B cell (primary cell): ENCODE measurements around the gene C6orf47. TPM values are rescaled to one million over a fixed set of nuclear protein-coding genes. Genes with fewer than 3 reads are reported as not detected.
A peak's percentile ranks its signal among the peaks of the same experiment; 100 is the strongest.

Experiments used
- ATAC-seq: fragments of 200-7000 bp; cut with Tn5 transposase; one replicate; pipeline ENCODE4 v1.10.0; 2021; ENCODE audit warnings: low read depth, mild to moderate bottlenecking, moderate number of reproducible peaks, moderate library complexity
- CTCF ChIA-PET: fragments of 350-600 bp; sonication (Branson Sonifier 250); formaldehyde crosslinking; loops from one replicate; lab custom pipeline; 2021; ENCODE audit warnings: antibody characterized with exemption, inconsistent platforms; lab: Charles Lee
- POLR2A ChIA-PET: fragments of 350-600 bp; sonication (Branson Sonifier 250); formaldehyde crosslinking; loops from one replicate; lab custom pipeline; 2021; ENCODE audit warnings: antibody characterized with exemption; lab: Charles Lee
- DNase-seq: peaks from one replicate; pipeline ENCODE4 v3.0.0; 2013
- H2AFZ ChIP-seq: 2 replicates; pipeline ENCODE4 v1.6.1; 2012; ENCODE audit warnings: mild to moderate bottlenecking, low read depth, low read length; ENCODE audit not compliant: insufficient read depth, poor library complexity, severe bottlenecking
- H3K27ac ChIP-seq, 2 donors: 1 replicate in 1 of 2; 2 replicates in 1 of 2; pipeline ENCODE4 v1.5.1; 2012 to 2013; ENCODE audit warnings: low read length in 2 of 2, mild to moderate bottlenecking in 2 of 2, moderate library complexity in 1 of 2
- H3K27me3 ChIP-seq, 4 experiments: fragments of 200-600 bp in 1 of 4; sonication (generic) in 1 of 4; replicated peaks in 1 of 4; 1 replicate in 2 of 4; 2 replicates in 2 of 4; pipeline versions ENCODE4 v1.6.1 to v1.7.0; 2013 to 2016; ENCODE audit warnings: low read length in 3 of 4, mild to moderate bottlenecking in 2 of 4, mixed read lengths in 1 of 4, moderate library complexity in 1 of 4; ENCODE audit not compliant: insufficient read depth in 4 of 4, control insufficient read depth in 3 of 4; ENCODE audit errors: control extremely low read depth in 1 of 4
- H3K36me3 ChIP-seq, 2 experiments: replicated peaks in 1 of 2; 1 replicate in 1 of 2; 2 replicates in 1 of 2; pipeline versions ENCODE4 v1.6.1 to v1.7.1; 2013; ENCODE audit warnings: low read length in 1 of 2; ENCODE audit not compliant: insufficient read depth in 2 of 2, control insufficient read depth in 1 of 2; ENCODE audit errors: control extremely low read depth in 1 of 2, extremely low read depth in 1 of 2
- H3K4me1 ChIP-seq, 2 donors: fragments of 200-600 bp in 1 of 2; sonication (generic) in 1 of 2; 1 replicate in 1 of 2; 2 replicates in 1 of 2; pipeline versions ENCODE4 v1.5.1 to v1.6.1; 2013 to 2017; ENCODE audit warnings: low read length in 2 of 2; ENCODE audit not compliant: control insufficient read depth in 2 of 2, insufficient read depth in 2 of 2
- H3K4me2 ChIP-seq: replicated peaks from 2 replicates; pipeline ENCODE3; 2012; ENCODE audit warnings: mild to moderate bottlenecking, low read depth, low read length; ENCODE audit not compliant: poor library complexity, severe bottlenecking
- H3K4me3 ChIP-seq, 5 experiments: fragments of 200-600 bp in 1 of 5; sonication (generic) in 1 of 5; 1 replicate in 3 of 5; 2 replicates in 2 of 5; pipeline versions ENCODE4 v1.5.1 to v1.7.0; 2011 to 2016; ENCODE audit warnings: low read length in 4 of 5, mild to moderate bottlenecking in 4 of 5, low read depth in 2 of 5, control low read depth in 1 of 5, moderate library complexity in 1 of 5; ENCODE audit not compliant: insufficient read depth in 1 of 5; ENCODE audit errors: control extremely low read depth in 1 of 5, extremely low read depth in 1 of 5
- H3K79me2 ChIP-seq: fragments of 200-600 bp; sonication (generic); one replicate; pipeline ENCODE4 v1.6.0; 2016; ENCODE audit warnings: low read length; ENCODE audit not compliant: control insufficient read depth, insufficient read depth
- H3K9ac ChIP-seq: fragments of 200-600 bp; sonication (generic); 2 replicates; pipeline ENCODE4 v1.6.1; 2017; ENCODE audit warnings: mild to moderate bottlenecking, low read length, moderate library complexity
- H3K9me3 ChIP-seq, 3 donors: one replicate each; pipeline versions ENCODE4 v1.6.1 to v1.7.1; 2013; ENCODE audit warnings: low read length in 2 of 3; ENCODE audit not compliant: control insufficient read depth in 2 of 3, insufficient read depth in 1 of 3; ENCODE audit errors: control extremely low read depth in 1 of 3
- H4K20me1 ChIP-seq: 2 replicates; pipeline ENCODE4 v1.6.0; 2012; ENCODE audit warnings: mild to moderate bottlenecking, low read length; ENCODE audit not compliant: insufficient read depth, control insufficient read depth, poor library complexity, severe bottlenecking
- H3K27ac Mint-ChIP-seq: one replicate; pipeline ENCODE4 v1.8.0; 2021; ENCODE audit warnings: mixed read lengths
- H3K27me3 Mint-ChIP-seq: one replicate; pipeline ENCODE4 v1.8.0; 2021; ENCODE audit warnings: mixed read lengths
- H3K4me1 Mint-ChIP-seq: one replicate; pipeline ENCODE4 v1.8.0; 2021; ENCODE audit warnings: mixed read lengths
- H3K4me3 Mint-ChIP-seq: one replicate; pipeline ENCODE4 v1.8.0; 2021; ENCODE audit warnings: mixed read lengths
- H3K9me3 Mint-ChIP-seq: one replicate; pipeline ENCODE4 v1.8.0; 2022; ENCODE audit warnings: mixed read lengths; ENCODE audit not compliant: insufficient read depth
- EZH2 ChIP-seq: IDR thresholded peaks from 2 replicates; pipeline ENCODE4 v1.6.1; 2012; ENCODE audit warnings: borderline replicate concordance, low read depth, mild to moderate bottlenecking, moderate library complexity, low read length; ENCODE audit not compliant: insufficient read depth, poor library complexity, severe bottlenecking
- WGBS: methylation state at CpG from one replicate; pipeline ENCODE4 v1.1.5; 2013; ENCODE audit warnings: missing lambda C conversion rate; ENCODE audit not compliant: insufficient coverage; 5-methylcytosine and 5-hydroxymethylcytosine counted together
- intact Hi-C: fragments of 100-400 bp; cut with micrococcal nuclease; formaldehyde crosslinking; loops from one replicate; pipeline ENCODE4 v1.10.0; 2022
- polyA plus RNA-seq: library from polyadenylated mRNA; depleted of rRNA; stranded (reverse); fragments of >200 nt; gene quantifications from 2 replicates; pipeline ENCODE4 v1.2.3, GENCODE V29; 2012
- total RNA-seq, 2 donors: library from RNA; stranded (reverse); fragments of 120-200 nt in 1 of 2; gene quantifications; 1 replicate in 1 of 2; 2 replicates in 1 of 2; pipeline versions ENCODE4 v1.2.3 to v1.2.4, GENCODE V29; 2013 to 2022
- TF ChIP-seq, protein P1 (sequence below): fragments of 200-600 bp; IDR thresholded peaks from one replicate; pipeline ENCODE4 v1.8.0; 2022; ENCODE audit warnings: antibody characterized with exemption, mild to moderate bottlenecking

Gene C6orf47
- total and polyA plus RNA-seq, 2 donors (not counting 1 experiment from before 2014, with no cell fraction given), result 7.6 to 34.0 TPM

DNA sequence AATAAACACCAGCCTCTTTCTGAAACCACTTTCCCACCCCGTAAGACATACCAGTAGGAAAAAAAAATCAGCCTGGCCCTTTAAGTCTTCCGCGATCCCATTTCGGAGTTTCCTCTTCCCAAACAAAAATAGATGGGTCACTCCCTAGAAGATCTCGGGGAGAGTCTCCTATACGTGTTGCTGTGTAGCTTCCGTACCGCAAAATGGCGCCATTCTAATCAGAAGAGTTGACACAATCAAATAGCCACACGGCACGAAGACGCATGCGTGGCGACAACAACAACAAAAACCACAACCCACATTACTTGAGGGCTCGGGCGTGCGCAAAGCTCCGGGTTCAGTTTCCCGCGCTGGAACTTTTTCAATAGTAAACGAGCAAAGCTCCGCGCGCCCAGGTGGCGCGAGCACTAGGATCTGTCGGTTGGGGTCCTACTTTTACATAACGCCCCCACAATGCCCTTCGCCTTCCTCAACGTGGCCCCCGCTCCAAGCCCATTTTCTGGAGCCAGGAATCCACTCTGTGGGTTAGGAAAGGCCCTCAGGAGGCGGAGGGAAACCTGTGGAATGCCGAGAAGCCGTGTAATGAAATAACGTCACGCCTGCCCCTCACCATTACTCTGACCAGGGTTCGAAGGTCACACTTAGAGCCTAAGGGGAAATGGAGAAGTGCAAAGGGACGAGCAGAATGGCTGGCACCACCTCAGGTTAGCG is 4.4 kb upstream of the C6orf47 start, which contains the start of gene GPANK1:
TSS of gene GPANK1 (minus strand) at position 208 of the 711 bp plus-strand sequence. CDS start 519 bp downstream, outside the sequence.
- Mint-ChIP-seq H3K27ac (peak within 1 kb of the TSS; percentile 100), H3K4me3 (peak within 1 kb of the TSS; percentile 96), H3K27me3 (no peaks in the 10 kb centered on the region), H3K4me1 (peaks cover 57% of the 10 kb centered on the region), H3K9me3 (no peaks in the 10 kb centered on the region)
- H3K9ac ChIP-seq, result peak within 1 kb of the TSS; percentile 89
- no peaks in the 10 kb centered on the region for H3K27me3 ChIP-seq
- DNase-seq, result peak; percentile 93
- peak within 1 kb of the TSS; percentile 72 for H2AFZ ChIP-seq
- peak within 1 kb of the TSS; percentile 58 to 98 (median 85) for H3K4me3 ChIP-seq
- TF ChIP-seq, protein P1, sequence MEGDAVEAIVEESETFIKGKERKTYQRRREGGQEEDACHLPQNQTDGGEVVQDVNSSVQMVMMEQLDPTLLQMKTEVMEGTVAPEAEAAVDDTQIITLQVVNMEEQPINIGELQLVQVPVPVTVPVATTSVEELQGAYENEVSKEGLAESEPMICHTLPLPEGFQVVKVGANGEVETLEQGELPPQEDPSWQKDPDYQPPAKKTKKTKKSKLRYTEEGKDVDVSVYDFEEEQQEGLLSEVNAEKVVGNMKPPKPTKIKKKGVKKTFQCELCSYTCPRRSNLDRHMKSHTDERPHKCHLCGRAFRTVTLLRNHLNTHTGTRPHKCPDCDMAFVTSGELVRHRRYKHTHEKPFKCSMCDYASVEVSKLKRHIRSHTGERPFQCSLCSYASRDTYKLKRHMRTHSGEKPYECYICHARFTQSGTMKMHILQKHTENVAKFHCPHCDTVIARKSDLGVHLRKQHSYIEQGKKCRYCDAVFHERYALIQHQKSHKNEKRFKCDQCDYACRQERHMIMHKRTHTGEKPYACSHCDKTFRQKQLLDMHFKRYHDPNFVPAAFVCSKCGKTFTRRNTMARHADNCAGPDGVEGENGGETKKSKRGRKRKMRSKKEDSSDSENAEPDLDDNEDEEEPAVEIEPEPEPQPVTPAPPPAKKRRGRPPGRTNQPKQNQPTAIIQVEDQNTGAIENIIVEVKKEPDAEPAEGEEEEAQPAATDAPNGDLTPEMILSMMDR, result no peak
- no peak for TF ChIP-seq EZH2
- H3K9me3 ChIP-seq, result no peaks in the 10 kb centered on the region
- intact Hi-C loops, result loop anchor here (1.0 to 5.0 kb wide), 14 partner anchors 13 to 532 kb away; partner anchors contain the start of genes ABHD16A, AGPAT1, BAG6 and CLIC1
- WGBS, result 1% methylated on average over 32 of the region's 39 CpGs
- ChIA-PET CTCF (interaction anchor here (1.0 to 1.8 kb wide), 5 partner anchors 12 to 119 kb away, joined by 3 to 9 read pairs (median 3); partner anchors contain the start of genes ATP6V1G2 and BAG6), POLR2A (interaction anchor here (0.5 to 5.9 kb wide), 11 partner anchors 9 to 1306 kb away, joined by 3 to 57 read pairs (median 5); partner anchors contain the start of genes APOM, BAG6, CLIC1 and DDX39B)
- H4K20me1 ChIP-seq, result peaks cover 17% of the 10 kb centered on the region
- peak; percentile 28 for ATAC-seq
- peaks cover 27 to 48% of the 10 kb centered on the region in 2 donors for H3K4me1 ChIP-seq
- peak within 1 kb of the TSS; percentile 96 to 98 for H3K27ac ChIP-seq
- H3K79me2 ChIP-seq, result peaks cover 86% of the 10 kb centered on the region
- peak within 1 kb of the TSS; percentile 90 for H3K4me2 ChIP-seq
- peaks cover 12 to 53% of the 10 kb centered on the region in 2 experiments for H3K36me3 ChIP-seq
